ENCODE data around the gene YOD1. TPM values are rescaled to one million over a fixed set of nuclear protein-coding genes. Genes with fewer than 3 reads are reported as not detected.

Gene YOD1
- total and polyA plus RNA-seq, 8 donors: 1.1 to 4.0 (median 2.3) TPM

Other genes starting within 250 kb of the YOD1 start
- not detected for gene IL20, start 185.6 kb downstream of the YOD1 start, total RNA-seq
- gene IL20, start 185.6 kb downstream of the YOD1 start, polyA plus RNA-seq: not detected
- gene IL24, start 153.8 kb downstream of the YOD1 start, total RNA-seq: not detected
- not detected for gene IL24, start 153.8 kb downstream of the YOD1 start, polyA plus RNA-seq
- gene FCMR, start 129.3 kb downstream of the YOD1 start, total RNA-seq: 1 to 10 TPM in 3 of 6 donors, under 1 TPM in 3; 0.58 to 2.0 (median 0.97) TPM
- gene FCMR, start 129.3 kb downstream of the YOD1 start, polyA plus RNA-seq: 1 to 10 TPM in 1 of 2 donors, under 1 TPM in 1; 0.65 to 1.2 TPM
- 10 to 100 TPM; 19.3 to 83.4 (median 44.0) TPM for gene PIGR, start 104.7 kb downstream of the YOD1 start, total RNA-seq
- gene PIGR, start 104.7 kb downstream of the YOD1 start, polyA plus RNA-seq: 1 to 10 TPM; 7.1 to 8.4 TPM
- not detected for gene FCAMR, start 80.7 kb downstream of the YOD1 start, total RNA-seq
- not detected for gene FCAMR, start 80.7 kb downstream of the YOD1 start, polyA plus RNA-seq
- gene C1orf116, start 18.5 kb downstream of the YOD1 start, total RNA-seq: 10 to 100 TPM in 4 of 6 donors, 1 to 10 TPM in 2; 7.8 to 26.9 (median 10.1) TPM
- 10 to 100 TPM in 1 of 2 donors, 1 to 10 TPM in 1; 9.4 to 11.7 TPM for gene C1orf116, start 18.5 kb downstream of the YOD1 start, polyA plus RNA-seq
- 10 to 100 TPM in 3 of 6 donors, 1 to 10 TPM in 3; 4.4 to 19.6 (median 9.9) TPM for gene PFKFB2, start 2.1 kb upstream of the YOD1 start, total RNA-seq
- gene PFKFB2, start 2.1 kb upstream of the YOD1 start, polyA plus RNA-seq: 10 to 100 TPM in 1 of 2 donors, 1 to 10 TPM in 1; 8.0 to 28.5 TPM
- 1 to 10 TPM; 1.6 to 6.3 (median 3.1) TPM for gene C4BPB, start 37.7 kb upstream of the YOD1 start, total RNA-seq
- 10 to 100 TPM in 1 of 2 donors, 1 to 10 TPM in 1; 7.0 to 34.1 TPM for gene C4BPB, start 37.7 kb upstream of the YOD1 start, polyA plus RNA-seq
- gene C4BPA, start 53.0 kb upstream of the YOD1 start, total RNA-seq: 10 to 100 TPM in 1 of 6 donors, 1 to 10 TPM in 5; 1.4 to 15.4 (median 7.7) TPM
- gene C4BPA, start 53.0 kb upstream of the YOD1 start, polyA plus RNA-seq: 10 to 100 TPM in 1 of 2 donors, 1 to 10 TPM in 1; 7.2 to 11.9 TPM